Tracheal epithelial cell (primary cell): ENCODE data around the gene POM121. TPM values are rescaled to one million over a fixed set of nuclear protein-coding genes. Genes with fewer than 3 reads are reported as not detected.

ENCODE experiments used
- total RNA-seq: library from RNA; depleted of rRNA; stranded (reverse); fragments of >200 nt; gene quantifications from 2 replicates; pipeline ENCODE4 v1.2.1, GENCODE V29; 2014

The POM121 gene
- total RNA-seq: 4.8 and 5.8 TPM in 2 replicates

GRCh38 chr7:72924733-72925545, at the start of gene POM121:
POM121 (plus strand) TSS chr7:72925095; CDS start chr7:72925122, 27 bp downstream.

DNA sequence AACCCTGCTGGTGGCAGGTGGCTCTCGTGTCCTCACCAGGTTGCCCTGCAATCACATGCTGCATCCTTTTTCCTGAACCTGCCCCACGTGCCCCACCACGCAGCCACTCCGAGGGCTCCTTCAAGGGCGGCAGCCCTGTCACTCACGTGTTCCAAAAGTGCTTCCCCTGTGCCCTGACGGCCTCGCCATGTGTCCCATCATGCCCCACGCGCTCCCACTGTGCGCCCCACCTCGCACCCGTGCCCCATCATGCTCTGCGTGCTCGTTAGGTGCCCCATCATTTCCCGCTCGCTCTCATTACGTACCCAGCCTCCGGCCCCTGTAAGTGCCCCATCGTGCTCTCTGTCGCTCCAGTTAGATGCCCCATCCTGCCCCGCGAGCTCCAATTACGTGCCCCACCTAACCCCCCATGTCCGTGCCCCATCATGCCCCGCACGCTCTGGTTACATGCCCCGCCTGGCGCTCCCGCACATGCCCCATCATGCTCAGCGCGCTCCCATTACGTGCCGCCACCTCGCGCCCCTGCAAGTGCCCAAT, 44.2 kb downstream of the POM121 start, which contains the start of gene TRIM74:
TRIM74 (minus strand) TSS at position 487 of the 537 bp plus-strand sequence. CDS start 3,309 bp downstream, outside the sequence.

Other genes with a start within 250 kb of the POM121 start
- 0.85 and 2.7 TPM in 2 replicates for gene TYW1B, start 96.9 kb upstream of the POM121 start, total RNA-seq
- gene TRIM74, start 44.4 kb downstream of the POM121 start, total RNA-seq: not detected in 2 replicates
- gene SPDYE8, start 104.7 kb downstream of the POM121 start, total RNA-seq: not detected in 2 replicates
- gene SPDYE11, start 132.8 kb downstream of the POM121 start, total RNA-seq: not detected in 2 replicates
- not detected in 2 replicates for gene SPDYE9, start 160.9 kb downstream of the POM121 start, total RNA-seq